PFSK-1 (cell line): ENCODE measurements around the gene IMPG1.

Source experiments
- FOXP2 ChIP-seq: optimal IDR thresholded peaks from 2 replicates; pipeline ENCODE3; 2011; ENCODE audit warnings: borderline replicate concordance, control low read depth, inconsistent platforms; ENCODE audit not compliant: insufficient read depth; ENCODE audit errors: extremely low read length, extremely low read depth
- POLR2AphosphoS5 ChIP-seq: IDR thresholded peaks from 2 replicates; pipeline ENCODE4 v1.6.1; 2012; ENCODE audit warnings: low read depth, mild to moderate bottlenecking, control low read depth, low read length, moderate library complexity
- SIN3A ChIP-seq: IDR thresholded peaks from 2 replicates; pipeline ENCODE4 v1.6.1; 2012; ENCODE audit warnings: mild to moderate bottlenecking, low read length, moderate library complexity, borderline replicate concordance; ENCODE audit not compliant: insufficient read depth
- TAF1 ChIP-seq: IDR thresholded peaks from 2 replicates; pipeline ENCODE4 v1.6.1; 2012; ENCODE audit warnings: low read length, control low read depth, borderline replicate concordance; ENCODE audit not compliant: insufficient read depth
- TF ChIP-seq, protein P1 (sequence below), 2 experiments: IDR thresholded peaks; 2 replicates each; pipeline versions ENCODE4 v1.6.1 to v1.8.0; 2011 to 2012; ENCODE audit warnings: low read depth in 2 of 2, low read length in 2 of 2, control low read depth in 1 of 2, inconsistent platforms in 1 of 2, mild to moderate bottlenecking in 1 of 2, moderate library complexity in 1 of 2; ENCODE audit not compliant: insufficient read depth in 1 of 2

The IMPG1 gene

DNA sequence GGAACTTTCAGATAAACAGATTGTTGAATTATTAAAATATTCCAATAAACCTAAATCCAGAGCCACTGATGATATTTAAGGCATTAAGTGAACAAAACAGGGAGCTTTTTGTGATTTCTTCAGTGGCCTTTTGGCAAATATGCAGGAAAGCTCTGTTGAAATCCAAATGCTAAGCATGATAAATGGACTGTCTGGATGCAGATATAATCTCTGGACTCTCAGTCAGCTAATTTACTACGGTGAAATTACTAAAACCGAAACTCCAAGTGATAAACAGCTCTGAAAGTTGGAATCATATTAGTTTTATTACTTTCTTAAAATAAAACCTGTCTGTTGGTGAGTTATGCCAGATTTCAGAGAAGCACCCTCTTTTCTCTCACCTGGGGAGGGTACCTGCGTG, 120.3 kb downstream of the IMPG1 start:
- TF ChIP-seq, protein P1, sequence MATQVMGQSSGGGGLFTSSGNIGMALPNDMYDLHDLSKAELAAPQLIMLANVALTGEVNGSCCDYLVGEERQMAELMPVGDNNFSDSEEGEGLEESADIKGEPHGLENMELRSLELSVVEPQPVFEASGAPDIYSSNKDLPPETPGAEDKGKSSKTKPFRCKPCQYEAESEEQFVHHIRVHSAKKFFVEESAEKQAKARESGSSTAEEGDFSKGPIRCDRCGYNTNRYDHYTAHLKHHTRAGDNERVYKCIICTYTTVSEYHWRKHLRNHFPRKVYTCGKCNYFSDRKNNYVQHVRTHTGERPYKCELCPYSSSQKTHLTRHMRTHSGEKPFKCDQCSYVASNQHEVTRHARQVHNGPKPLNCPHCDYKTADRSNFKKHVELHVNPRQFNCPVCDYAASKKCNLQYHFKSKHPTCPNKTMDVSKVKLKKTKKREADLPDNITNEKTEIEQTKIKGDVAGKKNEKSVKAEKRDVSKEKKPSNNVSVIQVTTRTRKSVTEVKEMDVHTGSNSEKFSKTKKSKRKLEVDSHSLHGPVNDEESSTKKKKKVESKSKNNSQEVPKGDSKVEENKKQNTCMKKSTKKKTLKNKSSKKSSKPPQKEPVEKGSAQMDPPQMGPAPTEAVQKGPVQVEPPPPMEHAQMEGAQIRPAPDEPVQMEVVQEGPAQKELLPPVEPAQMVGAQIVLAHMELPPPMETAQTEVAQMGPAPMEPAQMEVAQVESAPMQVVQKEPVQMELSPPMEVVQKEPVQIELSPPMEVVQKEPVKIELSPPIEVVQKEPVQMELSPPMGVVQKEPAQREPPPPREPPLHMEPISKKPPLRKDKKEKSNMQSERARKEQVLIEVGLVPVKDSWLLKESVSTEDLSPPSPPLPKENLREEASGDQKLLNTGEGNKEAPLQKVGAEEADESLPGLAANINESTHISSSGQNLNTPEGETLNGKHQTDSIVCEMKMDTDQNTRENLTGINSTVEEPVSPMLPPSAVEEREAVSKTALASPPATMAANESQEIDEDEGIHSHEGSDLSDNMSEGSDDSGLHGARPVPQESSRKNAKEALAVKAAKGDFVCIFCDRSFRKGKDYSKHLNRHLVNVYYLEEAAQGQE (IDR thresholded peaks at IDR 0.05; ENCODE audit: insufficient read depth in 1 of 2, low read depth in 2 of 2, low read length in 2 of 2): no peak
- TF ChIP-seq SIN3A: no peak
- TF ChIP-seq FOXP2: no peak
- no peak for TF ChIP-seq TAF1

DNA sequence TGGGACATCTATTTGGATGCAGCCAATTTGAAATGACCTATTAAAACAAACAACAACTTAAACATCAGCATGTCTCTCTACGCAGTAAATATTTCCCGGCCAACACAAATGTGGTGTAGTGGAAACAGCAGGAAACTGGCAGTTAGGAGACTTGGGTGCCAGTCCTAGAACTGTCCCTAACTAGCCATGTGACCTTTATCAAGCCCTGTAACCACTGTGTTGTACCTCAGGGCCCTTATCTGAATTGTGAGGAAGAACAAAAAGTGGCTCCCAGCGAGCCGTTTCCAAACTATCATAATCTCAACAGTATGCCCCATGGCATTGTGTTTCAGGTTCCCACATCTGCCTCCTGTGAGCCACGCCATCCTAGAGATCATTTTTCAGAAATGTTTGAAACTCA, 124.5 kb downstream of the IMPG1 start:
- TF ChIP-seq TAF1 (no peak), SIN3A (no peak), FOXP2 (no peak), POLR2AphosphoS5 (no peak)
- TF ChIP-seq, protein P1 (IDR thresholded peaks at IDR 0.05; ENCODE audit: insufficient read depth in 1 of 2, low read depth in 2 of 2, low read length in 2 of 2): no peak

DNA sequence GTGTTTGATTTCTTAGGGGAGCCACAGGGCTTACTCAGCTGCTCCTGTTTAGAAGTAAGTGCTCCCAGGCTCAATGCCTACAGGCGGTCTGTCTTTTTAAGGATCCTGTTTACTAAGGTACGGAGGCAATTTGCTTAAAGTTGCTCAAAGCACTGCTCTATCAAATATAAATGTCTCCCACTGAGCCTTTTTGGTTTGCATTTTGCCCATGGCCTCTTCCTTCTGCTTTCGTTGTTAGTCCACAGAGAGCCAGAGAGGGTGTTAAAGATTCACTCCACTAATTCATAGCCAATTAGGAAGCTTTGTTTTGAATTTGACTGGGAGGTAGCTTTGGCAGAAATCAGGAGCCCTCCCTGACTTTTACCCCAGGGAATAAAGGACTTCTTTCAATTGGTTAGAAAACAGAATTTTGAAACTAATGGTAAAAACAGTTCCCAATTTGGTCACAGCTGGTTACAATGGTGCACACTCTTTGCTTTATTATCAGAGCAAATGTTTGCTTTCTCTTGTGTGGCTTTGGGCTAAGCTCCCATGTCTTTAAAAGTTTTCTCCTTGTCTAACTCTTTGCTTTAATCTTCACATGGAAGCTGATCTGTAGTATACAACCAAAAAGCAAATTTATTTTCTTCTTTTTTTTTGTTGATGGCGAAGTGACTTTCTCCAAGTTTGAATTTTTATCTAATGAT, 126.2 kb downstream of the IMPG1 start:
- TF ChIP-seq TAF1: no peak
- TF ChIP-seq SIN3A: no peak
- no peak for TF ChIP-seq POLR2AphosphoS5
- TF ChIP-seq, protein P1 (IDR thresholded peaks at IDR 0.05; ENCODE audit: insufficient read depth in 1 of 2, low read depth in 2 of 2, low read length in 2 of 2): no peak
- no peak for TF ChIP-seq FOXP2

DNA sequence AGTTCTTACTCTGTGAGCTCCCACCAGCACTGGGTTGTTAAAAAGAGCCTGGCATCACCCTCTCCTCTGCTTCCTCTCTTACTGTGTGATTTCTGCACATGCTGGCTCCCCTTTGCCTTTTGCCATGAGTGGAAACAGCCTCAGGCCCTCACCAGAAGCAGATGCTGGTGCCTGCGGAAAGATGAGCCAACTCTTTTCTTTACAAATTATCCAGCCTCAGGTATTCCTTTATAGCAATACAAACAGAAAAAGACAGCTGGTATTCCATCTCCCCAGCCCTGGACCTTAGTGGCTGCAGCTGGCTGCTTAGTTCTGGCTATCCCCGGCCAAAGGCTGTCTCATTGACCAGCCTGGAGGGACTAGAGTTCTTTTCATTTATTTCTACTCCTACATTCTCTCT, 129.1 kb downstream of the IMPG1 start:
- no peak for TF ChIP-seq FOXP2
- no peak for TF ChIP-seq SIN3A

DNA sequence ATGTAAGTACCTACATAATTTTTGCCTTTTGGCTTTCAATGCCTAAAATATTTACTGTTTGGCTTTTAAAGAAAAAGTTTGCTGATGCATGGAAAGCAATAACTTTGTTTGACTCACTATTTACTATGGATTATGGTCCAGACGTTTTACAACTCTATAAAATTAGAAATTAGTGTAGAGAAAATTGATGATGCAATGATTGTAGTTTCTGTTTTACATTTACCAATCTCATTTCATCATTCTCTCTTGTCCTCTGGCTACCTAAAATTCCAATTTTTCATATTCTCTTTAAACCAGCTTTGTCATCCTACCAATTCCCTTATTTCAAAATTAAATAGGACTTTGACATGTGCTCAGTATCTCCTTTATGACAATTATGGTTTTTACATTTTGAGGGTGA, 131.0 kb downstream of the IMPG1 start:
- TF ChIP-seq TAF1 (no peak), SIN3A (no peak), POLR2AphosphoS5 (no peak), FOXP2 (no peak)
- TF ChIP-seq, protein P1 (IDR thresholded peaks at IDR 0.05; ENCODE audit: insufficient read depth in 1 of 2, low read depth in 2 of 2, low read length in 2 of 2): no peak

DNA sequence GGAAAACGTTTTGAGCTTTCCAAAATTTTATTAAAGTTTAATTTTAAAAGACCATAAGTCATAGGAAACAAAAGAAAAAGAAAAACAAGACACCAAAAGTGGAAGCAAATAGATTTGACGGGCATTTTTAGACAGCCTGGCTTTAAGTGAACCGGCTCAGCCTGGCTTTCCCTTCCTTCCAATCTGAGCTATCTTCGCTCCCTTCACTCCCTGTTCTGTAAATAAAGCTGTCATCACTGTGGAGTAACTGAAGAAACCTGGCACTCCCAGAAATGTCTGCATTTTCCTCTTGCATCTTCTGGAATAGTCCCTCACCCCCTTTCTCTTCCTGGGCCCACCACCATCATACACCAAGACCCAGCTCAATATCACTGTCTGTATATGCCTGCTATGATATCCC, 131.9 kb downstream of the IMPG1 start:
- TF ChIP-seq SIN3A (no peak), POLR2AphosphoS5 (no peak), TAF1 (no peak), FOXP2 (no peak)
- TF ChIP-seq, protein P1 (IDR thresholded peaks at IDR 0.05; ENCODE audit: insufficient read depth in 1 of 2, low read depth in 2 of 2, low read length in 2 of 2): no peak
